Measurements from ENCODE around the gene PTK6. TPM values are rescaled to one million over a fixed set of nuclear protein-coding genes. Genes with fewer than 3 reads are reported as not detected.

Gene PTK6
- total RNA-seq, 4 donors from 2014 or later = 0.06 to 1.2 (median 0.23) TPM

DNA sequence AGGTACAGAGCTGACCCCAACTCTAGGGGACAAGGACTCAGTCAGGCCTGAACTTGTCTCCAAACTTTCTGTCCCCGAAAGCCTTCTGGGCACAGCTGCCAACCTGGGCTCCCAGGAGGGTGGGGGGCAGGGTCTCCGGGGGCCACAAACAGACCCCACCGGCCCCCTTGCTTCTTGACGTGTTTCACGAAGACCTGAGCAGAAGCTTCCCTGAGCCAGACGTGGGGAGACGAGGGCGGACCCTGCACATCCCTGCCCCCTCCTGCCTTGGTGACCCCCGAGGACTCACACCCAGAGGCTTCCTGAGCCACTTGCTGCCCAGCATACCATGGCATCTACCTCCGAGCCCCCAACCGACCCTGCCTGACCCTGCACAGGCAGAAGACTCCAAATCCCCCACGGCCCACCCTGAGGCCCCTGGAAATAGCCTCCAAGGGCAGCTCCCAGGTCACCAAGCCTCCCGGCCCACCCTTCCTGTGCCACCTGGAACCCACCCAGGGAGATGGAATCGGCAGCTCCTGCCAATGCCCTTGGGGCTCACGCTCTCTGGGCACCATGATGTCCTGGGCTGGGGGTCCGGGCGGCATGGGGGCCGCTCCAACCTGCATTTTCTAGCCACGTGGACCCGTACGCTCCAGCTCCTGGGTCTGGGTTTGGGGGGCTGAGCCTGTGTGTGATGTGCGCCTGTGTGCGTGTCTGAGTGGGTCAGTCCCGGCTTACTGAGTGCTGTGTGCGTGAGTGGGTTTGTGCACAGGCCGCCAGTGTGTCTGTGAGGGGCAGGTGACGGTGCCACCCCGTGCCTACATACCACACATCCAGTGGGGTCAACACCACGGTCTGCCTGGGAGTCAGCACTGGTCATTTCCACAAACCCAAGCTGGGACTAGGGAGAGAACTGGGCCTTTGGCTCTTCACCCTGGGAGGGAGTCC, 2.5 kb upstream of the PTK6 start:
- no peaks in the 10 kb centered on the region for H3K9me3 ChIP-seq
- peaks cover 0 to 53% (median 15%) of the 10 kb centered on the region in 4 donors for H3K27me3 ChIP-seq
- TF ChIP-seq POLR2A (IDR thresholded peaks at IDR 0.05; ENCODE audit: low read depth) (no peak), EP300 (IDR thresholded peaks at IDR 0.05) (no peak), POLR2AphosphoS5 (IDR thresholded peaks at IDR 0.05) (no peak)
- TF ChIP-seq, protein P1, sequence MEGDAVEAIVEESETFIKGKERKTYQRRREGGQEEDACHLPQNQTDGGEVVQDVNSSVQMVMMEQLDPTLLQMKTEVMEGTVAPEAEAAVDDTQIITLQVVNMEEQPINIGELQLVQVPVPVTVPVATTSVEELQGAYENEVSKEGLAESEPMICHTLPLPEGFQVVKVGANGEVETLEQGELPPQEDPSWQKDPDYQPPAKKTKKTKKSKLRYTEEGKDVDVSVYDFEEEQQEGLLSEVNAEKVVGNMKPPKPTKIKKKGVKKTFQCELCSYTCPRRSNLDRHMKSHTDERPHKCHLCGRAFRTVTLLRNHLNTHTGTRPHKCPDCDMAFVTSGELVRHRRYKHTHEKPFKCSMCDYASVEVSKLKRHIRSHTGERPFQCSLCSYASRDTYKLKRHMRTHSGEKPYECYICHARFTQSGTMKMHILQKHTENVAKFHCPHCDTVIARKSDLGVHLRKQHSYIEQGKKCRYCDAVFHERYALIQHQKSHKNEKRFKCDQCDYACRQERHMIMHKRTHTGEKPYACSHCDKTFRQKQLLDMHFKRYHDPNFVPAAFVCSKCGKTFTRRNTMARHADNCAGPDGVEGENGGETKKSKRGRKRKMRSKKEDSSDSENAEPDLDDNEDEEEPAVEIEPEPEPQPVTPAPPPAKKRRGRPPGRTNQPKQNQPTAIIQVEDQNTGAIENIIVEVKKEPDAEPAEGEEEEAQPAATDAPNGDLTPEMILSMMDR (IDR thresholded peaks at IDR 0.05) = no peak
- no peaks in the 10 kb centered on the region for H3K36me3 ChIP-seq
- WGBS = 89% methylated on average over 19 of the region's 29 CpGs
- H3K4me1 ChIP-seq = peaks cover 16 to 31% (median 25%) of the 10 kb centered on the region in 4 donors
- intact Hi-C loops (cut with DNase I) = loop anchor here (2.0 to 10.0 kb wide), 2 partner anchors 115 to 257 kb away; partner anchors contain the start of genes RTEL1 and STMN3
- DNase-seq (ENCODE audit: extremely low spot score) = no peak
- no peak overlapping the region for H3K27ac ChIP-seq (replicated peaks in 1 of 4)
- no peak overlapping the region for H3K4me3 ChIP-seq

DNA sequence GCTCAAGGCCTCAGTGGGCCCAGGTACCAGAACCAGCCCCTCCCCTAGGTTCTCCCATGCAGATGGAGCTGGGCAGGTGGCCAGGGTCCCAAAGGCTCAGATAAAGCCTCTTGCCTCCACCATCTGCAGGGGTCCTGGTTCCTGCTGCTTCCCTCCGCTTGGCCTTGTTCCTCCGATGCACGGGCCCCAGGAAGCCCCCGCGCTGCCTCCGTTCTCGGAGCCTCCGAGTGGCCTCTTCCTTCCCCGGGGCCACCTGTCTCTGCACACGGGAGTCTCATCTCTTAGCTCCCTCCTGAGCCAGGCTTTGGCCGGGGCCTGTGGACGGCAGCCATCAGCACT, 1.9 kb upstream of the PTK6 start:
- Histone ChIP-seq H3K4me3 (no peak overlapping the region), H3K27me3 (peaks cover 0 to 57% (median 22%) of the 10 kb centered on the region in 4 donors), H3K4me1 (peaks cover 16 to 34% (median 27%) of the 10 kb centered on the region in 4 donors), H3K27ac (replicated peaks in 1 of 4) (no peak overlapping the region), H3K9me3 (no peaks in the 10 kb centered on the region), H3K36me3 (no peaks in the 10 kb centered on the region)
- no peak for TF ChIP-seq POLR2AphosphoS5 (IDR thresholded peaks at IDR 0.05)
- TF ChIP-seq, protein P1 (IDR thresholded peaks at IDR 0.05) = no peak
- intact Hi-C loops (cut with DNase I) = loop anchor here (2.0 to 10.0 kb wide), 2 partner anchors 116 to 258 kb away; partner anchors contain the start of genes RTEL1 and STMN3
- WGBS = 83% methylated on average over 10 of the region's 12 CpGs
- DNase-seq (ENCODE audit: extremely low spot score) = no peak

DNA sequence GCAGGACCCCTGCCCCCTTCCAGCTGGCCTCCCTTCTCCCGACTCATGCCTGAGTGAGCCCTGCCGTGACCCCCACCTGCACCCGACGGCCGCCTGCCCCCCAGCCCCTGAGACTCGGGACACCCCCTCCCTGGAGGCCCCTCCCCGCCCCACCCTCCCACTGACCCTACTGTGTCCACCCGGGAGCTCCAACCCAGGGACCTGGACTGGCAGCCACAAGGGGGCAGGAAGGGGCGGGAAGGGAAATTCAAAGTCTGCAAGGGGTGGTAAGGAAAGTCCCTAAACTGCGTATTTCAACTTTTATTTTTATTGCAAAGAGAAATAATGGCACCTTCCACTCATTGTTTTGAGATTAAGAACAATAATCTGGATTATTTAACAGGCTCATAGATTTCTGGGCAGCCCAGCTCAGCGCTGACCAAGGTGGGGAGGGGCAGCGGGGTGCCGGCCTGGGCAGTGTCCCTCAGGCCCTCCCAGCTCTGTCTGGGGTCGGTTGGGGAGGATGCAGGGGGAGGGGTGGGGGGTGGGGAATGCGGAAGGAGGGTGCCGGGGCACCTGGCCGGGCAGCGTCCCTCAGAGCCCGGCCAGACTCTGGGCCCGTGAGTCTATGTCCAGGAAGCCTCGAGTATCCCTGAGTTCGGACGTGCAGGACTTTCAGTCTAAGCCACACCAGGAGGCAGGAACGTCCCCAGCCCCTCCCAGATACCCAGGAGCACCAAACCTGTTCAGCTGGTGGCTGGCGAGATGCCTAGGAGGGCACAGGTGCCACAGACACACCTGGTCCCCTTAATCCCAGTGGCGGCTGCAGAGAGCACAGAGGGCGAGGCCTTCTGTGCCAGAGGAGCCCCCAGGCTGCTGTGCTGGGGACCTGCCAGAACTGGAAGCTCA, 1.3 kb upstream of the PTK6 start:
- WGBS = 41% methylated on average over 12 of the region's 27 CpGs
- intact Hi-C loops (cut with DNase I) = loop anchor here (2.0 to 10.0 kb wide), 2 partner anchors 116 to 258 kb away; partner anchors contain the start of genes RTEL1 and STMN3
- Histone ChIP-seq H3K4me1 (peaks cover 16 to 34% (median 27%) of the 10 kb centered on the region in 4 donors), H3K36me3 (no peaks in the 10 kb centered on the region), H3K4me3 (peak overlapping the region; percentile 23 to 51 (median 36)), H3K27ac (replicated peaks in 1 of 4) (no peak overlapping the region), H3K27me3 (peaks cover 0 to 63% (median 23%) of the 10 kb centered on the region in 4 donors), H3K9me3 (no peaks in the 10 kb centered on the region)
- DNase-seq (ENCODE audit: extremely low spot score) = no peak
- TF ChIP-seq POLR2A (IDR thresholded peaks at IDR 0.05; ENCODE audit: low read depth) (no peak), EP300 (IDR thresholded peaks at IDR 0.05) (no peak), POLR2AphosphoS5 (IDR thresholded peaks at IDR 0.05) (no peak)
- TF ChIP-seq, protein P1 (IDR thresholded peaks at IDR 0.05) = peak in 1 of 3 experiments; percentile 14

DNA sequence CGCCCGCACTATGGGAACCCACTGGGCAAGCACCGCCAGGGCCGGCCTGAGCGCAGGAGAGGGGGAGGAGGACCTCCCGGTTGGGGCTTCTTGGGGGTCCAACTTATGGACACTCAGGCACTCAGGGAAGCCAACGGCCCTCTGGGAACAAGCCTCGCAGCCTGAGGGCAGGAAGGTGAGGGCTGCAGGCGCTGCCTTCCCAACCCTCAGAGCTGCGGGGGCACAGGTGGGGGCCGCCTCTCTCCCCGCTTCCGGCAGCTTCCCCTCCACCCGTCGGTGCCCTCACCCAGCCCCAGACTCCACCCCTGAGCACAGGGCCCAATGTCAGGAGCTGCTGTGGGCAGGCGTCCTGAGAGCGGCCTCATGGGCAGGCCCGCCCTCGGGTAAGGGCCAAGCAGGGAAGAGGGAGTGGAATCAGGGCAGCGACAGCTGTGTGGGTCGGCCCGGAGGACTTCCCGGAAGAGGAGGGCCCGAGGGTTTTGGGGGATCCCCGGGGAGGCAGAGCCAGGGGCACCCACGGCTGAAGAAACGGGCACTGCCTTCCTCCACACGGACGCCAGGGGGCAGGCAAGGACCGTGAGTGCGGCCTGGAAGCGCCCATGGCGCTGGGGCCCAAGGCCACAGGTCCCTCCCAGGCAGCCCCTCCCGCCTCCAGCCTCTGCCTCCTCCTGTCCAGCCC, 488 bp upstream of the PTK6 start:
- Histone ChIP-seq H3K4me1 (peaks cover 16 to 34% (median 27%) of the 10 kb centered on the region in 4 donors), H3K27me3 (peaks cover 0 to 71% (median 23%) of the 10 kb centered on the region in 4 donors), H3K36me3 (no peaks in the 10 kb centered on the region), H3K4me3 (peak overlapping the region; percentile 23 to 51 (median 36)), H3K9me3 (no peaks in the 10 kb centered on the region), H3K27ac (replicated peaks in 1 of 4) (peak overlapping the region in 3 of 4 donors; percentile 33 to 52 (median 44))
- no CpG with 5 or more reads among the region's 34 CpGs for WGBS
- DNase-seq (ENCODE audit: extremely low spot score) = peak; percentile 96
- TF ChIP-seq POLR2AphosphoS5 (IDR thresholded peaks at IDR 0.05) (peak; percentile 13 to 47), POLR2A (IDR thresholded peaks at IDR 0.05; ENCODE audit: low read depth) (no peak), EP300 (IDR thresholded peaks at IDR 0.05) (no peak)
- TF ChIP-seq, protein P1 (IDR thresholded peaks at IDR 0.05) = peak; percentile 91 to 97 (median 93)
- intact Hi-C loops (cut with DNase I) = loop anchor here (2.0 to 10.0 kb wide), 3 partner anchors 117 to 437 kb away; partner anchors contain the start of genes RTEL1 and STMN3
